ENCODE results near the gene RPL14.

The RPL14 gene

GRCh38 chr3:40463579-40463978 lies 6.4 kb downstream of the RPL14 start:
- DNase-seq: no peak

DNA sequence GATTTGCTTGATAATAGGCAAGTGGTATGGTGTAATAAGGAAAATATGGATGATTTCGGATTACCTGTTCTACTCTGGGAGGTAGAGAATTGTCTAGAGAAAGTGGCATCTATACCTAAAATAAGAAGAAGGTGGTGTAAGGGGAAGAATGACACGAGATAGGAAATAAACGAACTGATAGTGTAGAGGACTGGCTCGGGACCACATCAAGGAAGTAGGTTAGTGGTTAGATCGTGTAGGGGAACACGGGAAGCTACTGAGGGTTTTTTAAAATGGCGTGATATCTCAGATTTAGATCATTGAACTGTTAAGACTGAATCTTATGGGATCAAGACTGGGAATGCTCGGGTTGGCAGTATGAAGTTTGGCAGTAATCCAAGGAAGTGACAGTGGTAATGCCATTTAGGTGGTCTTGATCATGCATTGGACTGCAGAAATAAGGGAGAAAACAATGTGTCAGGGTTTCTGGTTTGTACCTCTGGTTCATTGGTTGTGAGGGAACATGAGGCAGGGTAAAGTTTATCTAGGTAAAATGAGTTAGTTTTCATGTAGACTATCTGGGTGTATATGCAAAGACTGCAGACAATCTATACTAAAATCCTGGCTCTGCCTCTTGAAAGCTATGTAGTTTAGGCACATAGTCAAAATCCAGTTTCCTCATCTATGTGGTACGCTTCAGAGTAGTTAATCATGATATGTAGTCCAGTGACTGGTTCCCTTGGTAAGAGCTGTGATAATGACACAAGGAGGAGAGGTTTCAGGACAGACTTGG lies 7.4 kb downstream of the RPL14 start:
- DNase-seq: no peak

GRCh38 chr3:40465111-40465407 lies 7.9 kb downstream of the RPL14 start:
- DNase-seq: no peak

DNA sequence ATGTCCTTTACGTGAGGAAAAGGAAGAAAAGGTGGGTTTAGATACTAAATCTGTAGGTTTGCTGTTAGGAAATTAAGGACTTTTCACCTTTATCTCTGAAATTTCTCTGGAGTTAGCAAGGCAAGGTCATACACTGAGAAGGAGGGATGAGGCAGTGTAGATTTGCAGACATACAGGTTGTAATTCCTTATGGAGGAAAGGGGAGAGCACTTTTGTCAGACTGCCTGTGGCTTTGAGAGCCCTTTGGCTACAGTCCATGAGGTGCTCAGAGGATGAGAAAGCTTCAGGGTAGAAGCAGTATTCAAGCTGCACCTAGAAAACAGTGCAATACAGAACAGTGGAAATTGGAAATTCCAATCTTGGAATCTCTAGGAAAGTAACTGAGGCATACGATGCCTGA lies 8.3 kb downstream of the RPL14 start:
- DNase-seq: no peak

DNA sequence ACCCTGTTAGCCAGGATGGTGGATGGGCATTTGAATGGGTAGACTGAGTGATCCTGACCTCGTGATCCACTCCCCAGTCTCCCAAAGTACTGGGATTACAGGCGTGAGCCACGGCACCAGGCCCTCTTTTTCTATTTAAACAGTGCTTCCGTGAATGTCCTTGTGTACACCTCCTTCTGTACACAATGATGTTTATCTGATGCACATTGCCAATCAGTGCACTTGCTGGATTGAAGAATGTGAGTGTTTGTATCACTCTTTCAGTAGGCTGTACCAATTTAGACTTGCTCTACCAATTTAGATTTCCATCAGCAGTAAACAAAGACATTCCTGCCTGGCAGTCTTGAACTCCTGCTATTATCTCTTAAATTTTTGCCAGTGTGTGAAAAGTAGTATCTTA lies 10.9 kb downstream of the RPL14 start:
- DNase-seq: no peak

- DNase-seq: no peak
Observed at GRCh38 chr3:40470701-40471100, 13.6 kb downstream of the RPL14 start.

GRCh38 chr3:40476478-40477470 lies 19.6 kb downstream of the RPL14 start, which contains the start of gene ZNF619:
Gene ZNF619 (plus strand): TSS chr3:40477122. CDS start chr3:40477980, 858 bp downstream.
- peak; percentile 42 for DNase-seq

DNA sequence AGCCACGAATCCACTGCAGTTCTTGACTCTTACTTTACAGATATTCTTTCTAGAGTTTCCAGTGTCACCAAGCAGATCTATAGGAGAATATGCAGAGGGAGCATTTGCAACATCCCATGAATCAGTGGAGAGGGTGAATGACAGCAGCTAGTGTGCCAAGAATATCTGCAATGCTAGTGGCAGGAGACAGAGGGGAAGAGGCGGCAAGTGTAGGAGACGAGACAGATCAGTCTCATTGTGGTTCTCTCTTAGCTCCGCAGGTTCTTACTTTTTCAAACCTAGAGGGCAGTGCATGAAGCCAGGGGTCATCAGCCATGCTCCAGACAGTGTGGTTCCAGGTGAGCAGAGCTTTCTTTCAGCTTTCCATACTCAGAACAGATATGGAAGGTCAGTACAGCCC lies 20.5 kb downstream of the RPL14 start:
- no peak for DNase-seq

DNA sequence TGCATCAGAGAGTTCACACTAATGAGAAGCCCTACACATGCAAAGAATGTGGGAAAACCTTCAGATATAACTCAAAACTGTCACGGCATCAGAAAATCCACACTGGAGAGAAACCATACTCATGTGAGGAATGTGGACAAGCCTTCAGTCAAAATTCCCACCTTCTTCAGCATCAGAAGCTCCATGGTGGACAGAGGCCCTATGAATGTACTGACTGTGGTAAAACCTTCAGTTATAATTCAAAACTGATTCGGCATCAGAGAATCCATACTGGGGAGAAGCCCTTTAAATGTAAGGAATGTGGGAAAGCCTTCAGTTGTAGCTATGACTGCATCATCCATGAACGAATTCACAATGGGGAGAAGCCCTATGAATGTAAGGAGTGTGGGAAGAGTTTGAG lies 30.0 kb downstream of the RPL14 start:
- DNase-seq: no peak

DNA sequence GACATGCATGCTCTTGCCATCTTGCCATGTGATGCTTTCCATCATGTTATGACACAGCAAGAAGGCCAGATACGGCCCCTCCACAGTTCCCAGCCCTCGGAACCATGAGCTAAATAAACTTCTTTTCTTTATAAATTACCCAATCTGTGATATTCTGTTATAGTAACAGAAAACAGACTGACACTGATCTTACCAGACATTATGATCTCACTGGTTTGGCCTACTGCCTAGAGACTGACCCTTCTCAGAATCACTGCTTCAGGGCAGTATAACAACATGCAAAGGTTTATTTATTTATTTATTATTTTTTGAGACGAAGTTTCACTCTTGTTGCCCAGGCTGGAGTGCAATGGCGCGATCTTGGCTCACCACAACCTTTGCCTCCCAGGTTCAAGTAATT lies 33.8 kb downstream of the RPL14 start:
- DNase-seq: no peak

DNA sequence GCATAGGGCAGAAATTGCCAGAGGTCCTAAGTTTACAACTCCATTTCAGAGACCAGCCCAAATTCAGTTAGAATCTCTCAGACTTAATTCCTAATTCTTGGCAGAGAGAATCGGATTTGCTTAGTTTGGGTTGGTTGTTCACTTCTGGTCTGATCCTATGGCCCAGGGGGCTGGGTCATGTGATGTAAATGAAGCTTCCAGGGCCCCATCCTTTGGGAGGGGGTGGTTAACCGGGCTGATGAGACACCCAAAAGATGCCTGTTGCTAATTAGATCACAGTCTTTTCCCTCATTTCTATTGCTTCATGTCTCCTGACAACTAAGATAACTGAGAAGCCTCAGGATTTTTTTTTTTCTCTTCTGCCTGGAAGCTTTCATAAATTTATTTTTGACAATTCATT lies 37.6 kb downstream of the RPL14 start:
- no peak for DNase-seq

- no peak for DNase-seq
Observed at GRCh38 chr3:40497288-40497687, 40.1 kb downstream of the RPL14 start.

- no peak for DNase-seq
Observed at GRCh38 chr3:40499952-40500351, 42.8 kb downstream of the RPL14 start.

DNA sequence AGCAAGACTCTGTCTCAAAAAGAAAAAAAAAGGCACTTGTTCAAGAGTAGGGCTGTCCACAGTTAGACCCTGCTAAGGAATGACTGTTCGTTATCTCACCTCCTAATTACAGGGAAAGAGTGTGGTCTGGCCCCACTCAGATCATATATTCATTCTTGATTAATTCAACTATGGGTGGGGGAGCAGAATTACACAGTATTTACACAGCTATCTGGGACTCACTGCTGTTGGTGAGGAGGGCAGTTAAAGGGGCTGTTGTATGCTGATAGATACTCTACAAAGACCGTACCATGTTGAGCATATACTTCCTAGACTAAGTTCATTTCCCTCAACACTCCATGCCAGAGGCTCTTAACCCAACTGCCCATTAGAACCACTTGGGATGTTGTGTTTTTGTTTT lies 44.9 kb downstream of the RPL14 start:
- DNase-seq: no peak

DNA sequence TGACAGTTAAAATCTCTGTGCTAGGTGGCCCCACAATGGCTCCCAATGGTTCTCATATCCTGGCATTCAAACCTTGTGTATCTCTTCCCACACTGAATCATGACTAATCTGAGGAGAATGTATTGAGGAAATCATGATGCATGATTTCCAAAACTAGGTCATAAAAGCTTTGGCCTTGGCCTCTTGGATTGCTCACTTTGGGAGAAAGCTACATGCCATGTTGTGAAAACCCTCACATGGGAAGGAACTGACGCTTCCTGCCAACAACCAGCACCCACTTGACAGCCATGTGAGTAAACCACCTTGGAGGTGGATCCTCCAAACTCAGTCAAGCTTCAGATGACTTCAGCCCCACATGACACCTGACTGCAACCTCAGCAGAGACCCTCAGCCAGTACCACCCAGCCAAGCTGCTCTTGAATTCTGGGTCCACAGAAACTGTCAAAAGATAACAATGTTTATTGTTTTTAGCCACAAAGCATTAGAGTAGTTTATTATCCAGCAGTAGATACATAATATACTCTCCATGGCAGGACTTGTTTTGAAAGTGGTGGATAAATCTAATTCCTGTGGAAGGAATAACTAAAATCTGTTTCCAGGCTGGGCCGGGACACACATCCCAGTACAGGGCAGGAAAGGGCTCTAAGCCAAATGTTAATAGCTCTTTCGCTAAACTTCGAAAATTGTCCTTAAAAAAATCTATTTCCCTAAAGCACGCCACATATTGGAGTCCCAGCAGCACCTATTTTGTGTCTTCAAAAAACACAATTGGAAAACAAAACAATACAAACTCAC lies 47.7 kb downstream of the RPL14 start:
- no peak for DNase-seq

DNA sequence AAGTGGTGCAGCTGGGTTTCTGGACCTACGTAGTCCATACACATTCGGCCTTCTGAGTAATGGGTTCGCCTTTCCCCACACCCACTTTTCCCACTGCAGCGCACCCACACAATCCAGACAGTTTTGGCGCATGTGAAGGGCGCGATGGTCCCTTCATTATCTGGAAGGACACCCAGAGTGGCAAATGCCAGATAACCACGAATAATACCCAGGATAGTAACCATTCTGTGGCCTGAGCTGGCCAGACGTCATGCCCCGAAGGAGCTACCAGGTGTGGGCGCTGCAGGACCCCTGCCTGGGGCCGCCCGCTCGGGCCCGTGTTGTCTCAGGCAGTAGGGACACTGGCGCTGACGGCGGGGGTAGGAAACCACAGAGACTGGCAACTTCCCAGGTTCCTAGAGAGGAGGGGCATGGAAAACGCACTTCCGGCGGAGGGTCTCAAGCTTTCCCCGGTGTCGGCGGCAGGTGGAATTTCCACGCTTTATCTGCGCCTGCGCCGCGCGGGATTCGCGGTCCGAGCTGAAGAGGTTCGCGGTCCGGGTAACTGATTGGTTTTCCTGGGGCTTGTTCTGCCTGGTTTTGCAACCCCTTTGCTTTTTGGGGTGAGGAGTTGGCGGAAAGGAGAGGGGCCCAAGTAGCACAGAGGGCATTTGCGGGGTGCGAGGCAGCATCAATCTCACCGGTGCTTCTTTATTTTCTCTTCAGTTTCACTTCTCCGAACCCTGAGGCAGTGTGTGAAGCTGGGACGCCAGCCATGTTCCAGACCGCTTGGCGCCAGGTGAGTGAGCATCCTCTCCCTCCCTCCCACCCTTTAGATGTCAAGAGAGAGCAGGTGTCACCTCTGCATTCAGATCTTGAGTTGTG lies 48.7 kb downstream of the RPL14 start, which contains the start of gene ZNF620:
TSS of gene ZNF620 (plus strand) at position 441 of the 864 bp plus-strand sequence. CDS start at position 755, 314 bp downstream.
- DNase-seq: peak; percentile 25

GRCh38 chr3:40511031-40511718 lies 54.0 kb downstream of the RPL14 start:
- no peak for DNase-seq

GRCh38 chr3:40516201-40516600 lies 59.1 kb downstream of the RPL14 start:
- no peak for DNase-seq

- no peak for DNase-seq
Observed at GRCh38 chr3:40518067-40518466, 60.9 kb downstream of the RPL14 start.
